HEK293 (cell line): ENCODE results near the gene RNF166.

ENCODE experiments used
- CTCF ChIA-PET: fragments of 350-600 bp; formaldehyde crosslinking; extraction: SDS; loops from one replicate; lab custom pipeline; 2021; ENCODE audit warnings: antibody characterized with exemption; lab: Yijun Ruan, JAX
- POLR2A ChIA-PET: fragments of 300-600 bp; formaldehyde crosslinking; extraction: SDS; loops from one replicate; lab custom pipeline; 2020; ENCODE audit warnings: antibody characterized with exemption, inconsistent platforms; lab: Yijun Ruan, JAX
- H3K27ac ChIP-seq: fragments of 200-500 bp; sonication (Bioruptor generic); 2 replicates; pipeline ENCODE4 v1.5.1; 2014; ENCODE audit warnings: low read depth, low read length, control low read depth, inconsistent platforms; ENCODE audit errors: extremely low read depth
- H3K36me3 ChIP-seq, 2 experiments: fragments of 200-500 bp in 1 of 2; sonication (Bioruptor generic) in 1 of 2; 1 replicate in 1 of 2; 2 replicates in 1 of 2; pipeline ENCODE4 v1.5.1; 2014 to 2017; ENCODE audit warnings: inconsistent platforms in 2 of 2, low read length in 2 of 2; ENCODE audit not compliant: control insufficient read depth in 2 of 2, insufficient read depth in 1 of 2
- H3K4me1 ChIP-seq: fragments of 200-500 bp; sonication (Bioruptor generic); 2 replicates; pipeline ENCODE4 v1.5.1; 2014; ENCODE audit warnings: mild to moderate bottlenecking, low read length, inconsistent platforms; ENCODE audit not compliant: control insufficient read depth, insufficient read depth
- H3K4me3 ChIP-seq: 2 replicates; pipeline ENCODE4 v1.5.1; 2011; ENCODE audit warnings: low read depth, mild to moderate bottlenecking, control low read depth, low read length, moderate library complexity
- H3K9me3 ChIP-seq: fragments of 200-500 bp; sonication (Bioruptor generic); 2 replicates; pipeline ENCODE4 v1.5.1; 2014; ENCODE audit warnings: low read depth, low read length, inconsistent platforms; ENCODE audit not compliant: control insufficient read depth, insufficient read depth
- EGR2 ChIP-seq: fragments of 450-650 bp; formaldehyde crosslinking; IDR thresholded peaks from 2 replicates; pipeline ENCODE4 v1.5.1; 2016; ENCODE audit warnings: low read depth, missing biosample characterization, missing genetic modification characterization
- FEZF1 ChIP-seq: fragments of 450-650 bp; formaldehyde crosslinking; IDR thresholded peaks from 2 replicates; pipeline ENCODE4 v1.5.1; 2016; ENCODE audit warnings: missing biosample characterization, missing genetic modification characterization
- GLIS1 ChIP-seq: fragments of 450-650 bp; formaldehyde crosslinking; IDR thresholded peaks from 2 replicates; pipeline ENCODE4 v1.5.1; 2016; ENCODE audit warnings: missing biosample characterization, missing genetic modification characterization
- KLF10 ChIP-seq: fragments of 450-650 bp; IDR thresholded peaks from 2 replicates; pipeline ENCODE4 v1.5.1; 2018; ENCODE audit warnings: missing biosample characterization, mild to moderate bottlenecking, missing genetic modification characterization
- OSR2 ChIP-seq: fragments of 450-650 bp; formaldehyde crosslinking; IDR thresholded peaks from 2 replicates; pipeline ENCODE4 v1.5.1; 2016; ENCODE audit warnings: missing biosample characterization, missing genetic modification characterization
- PRDM6 ChIP-seq: fragments of 450-650 bp; formaldehyde crosslinking; IDR thresholded peaks from 2 replicates; pipeline ENCODE4 v1.5.1; 2017; ENCODE audit warnings: missing biosample characterization, missing genetic modification characterization
- SP7 ChIP-seq: fragments of 450-650 bp; formaldehyde crosslinking; IDR thresholded peaks from 2 replicates; pipeline ENCODE4 v1.5.1; 2016; ENCODE audit warnings: missing biosample characterization, missing genetic modification characterization
- WT1 ChIP-seq: fragments of 450-650 bp; formaldehyde crosslinking; IDR thresholded peaks from 2 replicates; pipeline ENCODE4 v1.5.1; 2016; ENCODE audit warnings: missing biosample characterization, missing genetic modification characterization
- YY1 ChIP-seq: fragments of 450-650 bp; formaldehyde crosslinking; IDR thresholded peaks from 2 replicates; pipeline ENCODE4 v1.5.1; 2018; ENCODE audit warnings: missing biosample characterization, missing genetic modification characterization
- ZBTB17 ChIP-seq: fragments of 450-650 bp; formaldehyde crosslinking; IDR thresholded peaks from 2 replicates; pipeline ENCODE4 v1.5.1; 2016; ENCODE audit warnings: missing biosample characterization, missing genetic modification characterization
- ZBTB7A ChIP-seq: fragments of 450-650 bp; formaldehyde crosslinking; IDR thresholded peaks from 2 replicates; pipeline ENCODE4 v1.5.1; 2016; ENCODE audit warnings: low read depth, missing biosample characterization, missing genetic modification characterization
- ZFHX2 ChIP-seq: fragments of 450-650 bp; formaldehyde crosslinking; conservative IDR thresholded peaks from 2 replicates; pipeline ENCODE4 v1.5.1; 2016; ENCODE audit warnings: missing biosample characterization, missing genetic modification characterization
- ZFP37 ChIP-seq: fragments of 450-650 bp; formaldehyde crosslinking; IDR thresholded peaks from 2 replicates; pipeline ENCODE4 v1.5.1; 2016; ENCODE audit warnings: missing biosample characterization, missing genetic modification characterization
- ZNF2 ChIP-seq: fragments of 450-650 bp; formaldehyde crosslinking; IDR thresholded peaks from 2 replicates; pipeline ENCODE4 v1.5.1; 2016; ENCODE audit warnings: missing biosample characterization, missing genetic modification characterization
- ZNF24 ChIP-seq: fragments of 450-650 bp; formaldehyde crosslinking; IDR thresholded peaks from 2 replicates; pipeline ENCODE4 v1.5.1; 2016; ENCODE audit warnings: missing biosample characterization, missing genetic modification characterization
- ZNF311 ChIP-seq: fragments of 450-650 bp; formaldehyde crosslinking; IDR thresholded peaks from 2 replicates; pipeline ENCODE4 v1.5.1; 2017; ENCODE audit warnings: missing biosample characterization, missing genetic modification characterization, borderline replicate concordance
- ZNF335 ChIP-seq: fragments of 450-650 bp; formaldehyde crosslinking; conservative IDR thresholded peaks from 2 replicates; pipeline ENCODE4 v1.5.1; 2016; ENCODE audit warnings: missing biosample characterization, missing genetic modification characterization
- ZNF423 ChIP-seq: fragments of 450-650 bp; formaldehyde crosslinking; IDR thresholded peaks from 2 replicates; pipeline ENCODE4 v1.5.1; 2016; ENCODE audit warnings: missing biosample characterization, missing genetic modification characterization
- ZNF514 ChIP-seq: fragments of 450-650 bp; formaldehyde crosslinking; IDR thresholded peaks from 2 replicates; pipeline ENCODE4 v1.5.1; 2016; ENCODE audit warnings: missing biosample characterization, missing genetic modification characterization
- ZNF544 ChIP-seq: fragments of 450-650 bp; formaldehyde crosslinking; IDR thresholded peaks from 2 replicates; pipeline ENCODE4 v1.5.0; 2017; ENCODE audit warnings: missing biosample characterization, missing genetic modification characterization
- ZNF596 ChIP-seq: fragments of 450-650 bp; IDR thresholded peaks from 2 replicates; pipeline ENCODE4 v1.5.0; 2018; ENCODE audit warnings: missing biosample characterization, mild to moderate bottlenecking, missing genetic modification characterization, moderate library complexity
- ZNF654 ChIP-seq: fragments of 450-650 bp; formaldehyde crosslinking; IDR thresholded peaks from 2 replicates; pipeline ENCODE4 v1.5.1; 2016; ENCODE audit warnings: low read depth, missing biosample characterization, missing genetic modification characterization
- ZNF692 ChIP-seq: fragments of 450-650 bp; formaldehyde crosslinking; IDR thresholded peaks from 2 replicates; pipeline ENCODE4 v1.5.1; 2016; ENCODE audit warnings: missing biosample characterization, missing genetic modification characterization
- ZNF701 ChIP-seq: fragments of 450-650 bp; formaldehyde crosslinking; IDR thresholded peaks from 2 replicates; pipeline ENCODE4 v1.5.1; 2016; ENCODE audit warnings: missing biosample characterization, missing genetic modification characterization
- ZNF704 ChIP-seq: fragments of 450-650 bp; formaldehyde crosslinking; IDR thresholded peaks from 2 replicates; pipeline ENCODE4 v1.5.1; 2016; ENCODE audit warnings: missing biosample characterization, missing genetic modification characterization
- ZNF785 ChIP-seq: fragments of 450-650 bp; formaldehyde crosslinking; IDR thresholded peaks from 2 replicates; pipeline ENCODE4 v1.5.1; 2016; ENCODE audit warnings: missing biosample characterization, missing genetic modification characterization
- TF ChIP-seq, protein P1 (sequence below): fragments of 450-650 bp; formaldehyde crosslinking; IDR thresholded peaks from 2 replicates; pipeline ENCODE4; 2016; ENCODE audit warnings: missing biosample characterization, missing genetic modification characterization
- TF ChIP-seq, protein P2 (sequence below): fragments of 450-650 bp; formaldehyde crosslinking; conservative IDR thresholded peaks from 2 replicates; pipeline ENCODE4 v1.5.1; 2016; ENCODE audit warnings: low read depth, missing biosample characterization, missing genetic modification characterization

RNF166 gene

GRCh38 chr16:88649924-88650748 is 56.1 kb downstream of the RNF166 start:
- Histone ChIP-seq H3K4me1 (peaks cover 7% of the 10 kb centered on the region; the same call in 1 of the 2 replicates), H3K9me3 (no peaks in the 10 kb centered on the region), H3K36me3 (peaks cover 0 to 21% of the 10 kb centered on the region in 2 experiments; a peak in 2 of 3 replicates), H3K27ac (peak overlapping the region; percentile 73; the same call in 1 of the 2 replicates), H3K4me3 (peak overlapping the region; percentile 75)
- POLR2A ChIA-PET: interaction anchor here (1.1 to 1.7 kb wide), 2 partner anchors 12 to 13 kb away, joined by 4 to 5 read pairs; partner anchors contain the start of genes IL17C and MVD
- CTCF ChIA-PET: interaction anchor here (0.5 to 1.0 kb wide), 4 partner anchors 11 to 852 kb away, joined by 3 to 5 read pairs (median 4); no protein-coding TSS in a partner anchor
- TF ChIP-seq WT1 (tag by site-specific recombination) (no peak), ZFHX2 (peak; percentile 75), SP7 (tag by site-specific recombination) (no peak), GLIS1 (tag by site-specific recombination) (peak; percentile 24; the same call in 1 of the 2 replicates), EGR2 (tag by site-specific recombination) (peak; percentile 78), ZNF544 (tag by site-specific recombination) (no peak), ZNF692 (0 out of 2 replicates have a peak, but pooled peaks have one; percentile 17), ZNF596 (tag by site-specific recombination) (no peak), ZNF514 (no peak), ZBTB7A (tag by site-specific recombination) (peak; percentile 71; the same call in 1 of the 2 replicates), ZNF2 (tag by site-specific recombination) (no peak), ZFP37 (no peak), PRDM6 (tag by site-specific recombination) (no peak), KLF10 (tag by site-specific recombination) (no peak), ZBTB17 (tag by site-specific recombination) (no peak), OSR2 (no peak), ZNF701 (no peak), FEZF1 (tag by site-specific recombination) (no peak), ZNF654 (tag by site-specific recombination) (no peak), ZNF704 (tag by site-specific recombination) (no peak), ZNF423 (tag by site-specific recombination) (peak; percentile 44; the same call in 1 of the 2 replicates), YY1 (tag by site-specific recombination) (no peak), ZNF311 (tag by site-specific recombination) (no peak), ZNF785 (no peak), ZNF24 (tag by site-specific recombination) (no peak), ZNF335 (peak; percentile 92)
- TF ChIP-seq, protein P1, sequence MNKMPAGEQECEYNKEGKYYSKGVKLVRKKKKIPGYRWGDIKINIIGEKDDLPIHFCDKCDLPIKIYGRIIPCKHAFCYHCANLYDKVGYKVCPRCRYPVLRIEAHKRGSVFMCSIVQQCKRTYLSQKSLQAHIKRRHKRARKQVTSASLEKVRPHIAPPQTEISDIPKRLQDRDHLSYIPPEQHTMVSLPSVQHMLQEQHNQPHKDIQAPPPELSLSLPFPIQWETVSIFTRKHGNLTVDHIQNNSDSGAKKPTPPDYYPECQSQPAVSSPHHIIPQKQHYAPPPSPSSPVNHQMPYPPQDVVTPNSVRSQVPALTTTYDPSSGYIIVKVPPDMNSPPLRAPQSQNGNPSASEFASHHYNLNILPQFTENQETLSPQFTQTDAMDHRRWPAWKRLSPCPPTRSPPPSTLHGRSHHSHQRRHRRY (tag by site-specific recombination): no peak
- TF ChIP-seq, protein P2, sequence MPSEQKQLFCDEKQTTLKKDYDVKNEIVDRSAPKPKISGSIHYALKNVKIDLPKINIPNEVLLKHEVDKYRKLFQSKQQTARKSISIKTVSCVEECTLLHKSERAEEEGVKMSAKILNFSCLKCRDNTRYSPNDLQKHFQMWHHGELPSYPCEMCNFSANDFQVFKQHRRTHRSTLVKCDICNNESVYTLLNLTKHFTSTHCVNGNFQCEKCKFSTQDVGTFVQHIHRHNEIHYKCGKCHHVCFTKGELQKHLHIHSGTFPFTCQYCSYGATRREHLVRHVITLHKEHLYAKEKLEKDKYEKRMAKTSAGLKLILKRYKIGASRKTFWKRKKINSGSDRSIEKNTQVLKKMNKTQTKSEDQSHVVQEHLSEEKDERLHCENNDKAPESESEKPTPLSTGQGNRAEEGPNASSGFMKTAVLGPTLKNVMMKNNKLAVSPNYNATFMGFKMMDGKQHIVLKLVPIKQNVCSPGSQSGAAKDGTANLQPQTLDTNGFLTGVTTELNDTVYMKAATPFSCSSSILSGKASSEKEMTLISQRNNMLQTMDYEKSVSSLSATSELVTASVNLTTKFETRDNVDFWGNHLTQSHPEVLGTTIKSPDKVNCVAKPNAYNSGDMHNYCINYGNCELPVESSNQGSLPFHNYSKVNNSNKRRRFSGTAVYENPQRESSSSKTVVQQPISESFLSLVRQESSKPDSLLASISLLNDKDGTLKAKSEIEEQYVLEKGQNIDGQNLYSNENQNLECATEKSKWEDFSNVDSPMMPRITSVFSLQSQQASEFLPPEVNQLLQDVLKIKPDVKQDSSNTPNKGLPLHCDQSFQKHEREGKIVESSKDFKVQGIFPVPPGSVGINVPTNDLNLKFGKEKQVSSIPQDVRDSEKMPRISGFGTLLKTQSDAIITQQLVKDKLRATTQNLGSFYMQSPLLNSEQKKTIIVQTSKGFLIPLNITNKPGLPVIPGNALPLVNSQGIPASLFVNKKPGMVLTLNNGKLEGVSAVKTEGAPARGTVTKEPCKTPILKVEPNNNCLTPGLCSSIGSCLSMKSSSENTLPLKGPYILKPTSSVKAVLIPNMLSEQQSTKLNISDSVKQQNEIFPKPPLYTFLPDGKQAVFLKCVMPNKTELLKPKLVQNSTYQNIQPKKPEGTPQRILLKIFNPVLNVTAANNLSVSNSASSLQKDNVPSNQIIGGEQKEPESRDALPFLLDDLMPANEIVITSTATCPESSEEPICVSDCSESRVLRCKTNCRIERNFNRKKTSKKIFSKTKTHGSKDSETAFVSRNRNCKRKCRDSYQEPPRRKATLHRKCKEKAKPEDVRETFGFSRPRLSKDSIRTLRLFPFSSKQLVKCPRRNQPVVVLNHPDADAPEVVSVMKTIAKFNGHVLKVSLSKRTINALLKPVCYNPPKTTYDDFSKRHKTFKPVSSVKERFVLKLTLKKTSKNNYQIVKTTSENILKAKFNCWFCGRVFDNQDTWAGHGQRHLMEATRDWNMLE (tag by site-specific recombination): no peak
